MCF 10A (cell line): ENCODE data around the gene CRIP3. TPM values are rescaled to one million over a fixed set of nuclear protein-coding genes. Genes with fewer than 3 reads are reported as not detected.

Source experiments
- BruUV-seq: library from RNA; stranded (reverse); fragments of 400-500 nt; replicated peaks from 2 replicates; lab custom pipeline; 2021; lab: Mats Ljungman, UMichigan
- CTCF ChIA-PET: fragments of 300-600 bp; sonication (Branson Sonifier 250); formaldehyde crosslinking; extraction: SDS; loops from one replicate; lab custom pipeline; 2021; ENCODE audit warnings: antibody characterized with exemption, inconsistent platforms; lab: Yijun Ruan, JAX
- POLR2A ChIA-PET: fragments of 300-600, 350-650 bp; sonication (Branson Sonifier 250); formaldehyde crosslinking; extraction: SDS; loops from one replicate; lab custom pipeline; 2020; ENCODE audit warnings: antibody characterized with exemption, inconsistent platforms; lab: Yijun Ruan, JAX
- DNase-seq: peaks from one replicate; pipeline ENCODE4 v3.0.0-alpha.2; 2018; ENCODE audit not compliant: unreplicated experiment
- H3K27ac Mint-ChIP-seq: one replicate; pipeline ENCODE4 v1.8.0; 2022; ENCODE audit warnings: mild to moderate bottlenecking, low read depth, mixed read lengths; ENCODE audit not compliant: unreplicated experiment
- H3K27me3 Mint-ChIP-seq: one replicate; pipeline ENCODE4 v1.8.0; 2022; ENCODE audit warnings: mixed read lengths; ENCODE audit not compliant: insufficient read depth, unreplicated experiment
- H3K36me3 Mint-ChIP-seq: one replicate; pipeline ENCODE4 v1.8.0; 2022; ENCODE audit warnings: mild to moderate bottlenecking, moderate library complexity, mixed read lengths; ENCODE audit not compliant: insufficient read depth, unreplicated experiment
- H3K4me1 Mint-ChIP-seq: one replicate; pipeline ENCODE4 v1.8.0; 2022; ENCODE audit warnings: mixed read lengths; ENCODE audit not compliant: insufficient read depth, unreplicated experiment
- H3K4me3 Mint-ChIP-seq: one replicate; pipeline ENCODE4 v1.8.0; 2022; ENCODE audit warnings: mild to moderate bottlenecking, moderate library complexity, mixed read lengths; ENCODE audit not compliant: unreplicated experiment
- H3K9me3 Mint-ChIP-seq: one replicate; pipeline ENCODE4 v1.8.0; 2022; ENCODE audit warnings: mixed read lengths; ENCODE audit not compliant: unreplicated experiment
- CTCF ChIP-seq: fragments of 200-600 bp; IDR thresholded peaks from one replicate; pipeline ENCODE4 v1.8.0; 2022; ENCODE audit warnings: antibody characterized with exemption, mild to moderate bottlenecking; ENCODE audit not compliant: unreplicated experiment
- intact Hi-C: fragments of 100-400 bp; cut with micrococcal nuclease; formaldehyde crosslinking; loops from 2 replicates; pipeline ENCODE4 v1.14.1; 2022
- total RNA-seq: library from RNA; stranded (reverse); gene quantifications from 2 replicates; pipeline ENCODE4 v1.2.3, GENCODE V29; 2022

The CRIP3 gene
- total RNA-seq, 1 experiment from 2014 or later, result not detected

GRCh38 chr6:43308990-43309477, 408 bp upstream of the CRIP3 start:
- ChIA-PET POLR2A (no interaction called here), CTCF (interaction anchor here (0.6 to 1.1 kb wide), 3 partner anchors 26 to 90 kb away, joined by 3 to 5 read pairs (median 4); no protein-coding TSS in a partner anchor)
- intact Hi-C loops, result no loop called here
- BruUV-seq, result no TSS peak
- DNase-seq, result no peak
- Mint-ChIP-seq H3K4me3 (peak overlapping the region; percentile 61), H3K27ac (no peak overlapping the region), H3K9me3 (no peaks in the 10 kb centered on the region), H3K27me3 (no peaks in the 10 kb centered on the region), H3K4me1 (no peaks in the 10 kb centered on the region), H3K36me3 (no peaks in the 10 kb centered on the region)
- TF ChIP-seq CTCF, result no peak

GRCh38 chr6:43307451-43308100, 1.1 kb downstream of the CRIP3 start:
- POLR2A ChIA-PET, result interaction anchor here (0.7 kb wide), 1 partner anchor 466 kb away, joined by 3 read pairs; no protein-coding TSS in a partner anchor
- BruUV-seq, result no TSS peak

GRCh38 chr6:43306086-43306485, 2.5 kb downstream of the CRIP3 start:
- no peaks in the 10 kb centered on the region for H3K36me3 Mint-ChIP-seq
- BruUV-seq, result no TSS peak
- no peak overlapping the region for H3K4me3 Mint-ChIP-seq
- ChIA-PET POLR2A (no interaction called here), CTCF (interaction anchor here (0.5 kb wide), 1 partner anchor 200 kb away, joined by 3 read pairs; no protein-coding TSS in a partner anchor)
- intact Hi-C loops, result no loop called here
- no peak for TF ChIP-seq CTCF
- no peaks in the 10 kb centered on the region for H3K9me3 Mint-ChIP-seq
- H3K4me1 Mint-ChIP-seq, result no peaks in the 10 kb centered on the region
- no peak overlapping the region for H3K27ac Mint-ChIP-seq
- no peak for DNase-seq
- peaks cover 9% of the 10 kb centered on the region for H3K27me3 Mint-ChIP-seq

More at GRCh38 chr6:43307451-43308100, 1.1 kb downstream of the CRIP3 start:
- intact Hi-C loops, result no loop called here
- CTCF ChIA-PET, result interaction anchor here (0.7 to 1.3 kb wide), 2 partner anchors 90 to 406 kb away, joined by 3 to 4 read pairs; no protein-coding TSS in a partner anchor
- no peak overlapping the region for H3K4me3 Mint-ChIP-seq
- no peak for TF ChIP-seq CTCF
- no peak overlapping the region for H3K27ac Mint-ChIP-seq
- no peaks in the 10 kb centered on the region for H3K4me1 Mint-ChIP-seq
- H3K36me3 Mint-ChIP-seq, result no peaks in the 10 kb centered on the region
- no peaks in the 10 kb centered on the region for H3K9me3 Mint-ChIP-seq
- H3K27me3 Mint-ChIP-seq, result no peaks in the 10 kb centered on the region
- DNase-seq, result no peak

GRCh38 chr6:43304882-43305281, 3.7 kb downstream of the CRIP3 start:
- ChIA-PET POLR2A (interaction anchor here (1.1 kb wide), 1 partner anchor 12 kb away, joined by 3 read pairs; no protein-coding TSS in a partner anchor), CTCF (no interaction called here)
- H3K27ac Mint-ChIP-seq, result no peak overlapping the region
- no peak for DNase-seq
- no peak for TF ChIP-seq CTCF
- no TSS peak for BruUV-seq
- no peaks in the 10 kb centered on the region for H3K36me3 Mint-ChIP-seq
- no peaks in the 10 kb centered on the region for H3K9me3 Mint-ChIP-seq
- H3K4me1 Mint-ChIP-seq, result no peaks in the 10 kb centered on the region
- intact Hi-C loops, result no loop called here
- H3K27me3 Mint-ChIP-seq, result peaks cover 21% of the 10 kb centered on the region
- H3K4me3 Mint-ChIP-seq, result no peak overlapping the region
